Fibroblast of pulmonary artery (primary cell): ENCODE results near the gene CAMK4.

Experiments
- DNase-seq: peaks from one replicate; pipeline ENCODE4 v3.0.0-alpha.2; 2010; ENCODE audit warnings: low read depth
- H3K4me3 ChIP-seq: replicated peaks from 2 replicates; pipeline ENCODE4 v1.5.1; 2011; ENCODE audit warnings: low read depth, mild to moderate bottlenecking, control low read depth, low read length, moderate library complexity
- CTCF ChIP-seq: IDR thresholded peaks from 2 replicates; pipeline ENCODE4 v1.5.1; 2011; ENCODE audit warnings: mild to moderate bottlenecking, control low read depth, low read length, inconsistent platforms; ENCODE audit errors: missing control alignments

Gene CAMK4

GRCh38 chr5:111234125-111234524, 9.9 kb downstream of the CAMK4 start:
- H3K4me3 ChIP-seq = no peak overlapping the region
- no peak for DNase-seq
- no peak for TF ChIP-seq CTCF

GRCh38 chr5:111235635-111236034, 11.5 kb downstream of the CAMK4 start:
- no peak for DNase-seq
- no peak for TF ChIP-seq CTCF
- no peak overlapping the region for H3K4me3 ChIP-seq

- DNase-seq = no peak
- no peak overlapping the region for H3K4me3 ChIP-seq
- TF ChIP-seq CTCF = no peak
Measured at GRCh38 chr5:111236348-111236747, 12.2 kb downstream of the CAMK4 start.

- no peak overlapping the region for H3K4me3 ChIP-seq
- no peak for DNase-seq
- no peak for TF ChIP-seq CTCF
Measured at GRCh38 chr5:111236995-111237394, 12.8 kb downstream of the CAMK4 start.

DNA sequence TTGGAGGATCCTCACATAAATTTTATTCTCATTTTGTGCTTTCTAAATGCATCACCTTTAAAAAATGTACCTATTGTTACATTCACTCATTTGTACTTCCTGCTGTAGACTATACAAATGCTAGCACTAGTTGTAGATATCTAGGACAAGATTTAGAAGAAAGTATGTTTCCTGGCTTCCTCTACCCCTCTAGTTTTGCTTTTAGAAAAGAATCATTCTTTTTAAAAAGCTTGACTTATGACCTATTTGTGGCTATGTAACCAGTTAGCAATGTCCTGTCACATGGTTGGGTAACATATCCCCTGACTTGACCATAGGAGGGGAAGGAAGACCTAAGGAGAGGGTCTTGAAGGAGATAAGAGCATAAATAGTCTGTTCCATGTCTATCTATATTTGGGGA, 13.3 kb downstream of the CAMK4 start:
- no peak overlapping the region for H3K4me3 ChIP-seq
- DNase-seq = peak; percentile 37
- TF ChIP-seq CTCF = no peak

DNA sequence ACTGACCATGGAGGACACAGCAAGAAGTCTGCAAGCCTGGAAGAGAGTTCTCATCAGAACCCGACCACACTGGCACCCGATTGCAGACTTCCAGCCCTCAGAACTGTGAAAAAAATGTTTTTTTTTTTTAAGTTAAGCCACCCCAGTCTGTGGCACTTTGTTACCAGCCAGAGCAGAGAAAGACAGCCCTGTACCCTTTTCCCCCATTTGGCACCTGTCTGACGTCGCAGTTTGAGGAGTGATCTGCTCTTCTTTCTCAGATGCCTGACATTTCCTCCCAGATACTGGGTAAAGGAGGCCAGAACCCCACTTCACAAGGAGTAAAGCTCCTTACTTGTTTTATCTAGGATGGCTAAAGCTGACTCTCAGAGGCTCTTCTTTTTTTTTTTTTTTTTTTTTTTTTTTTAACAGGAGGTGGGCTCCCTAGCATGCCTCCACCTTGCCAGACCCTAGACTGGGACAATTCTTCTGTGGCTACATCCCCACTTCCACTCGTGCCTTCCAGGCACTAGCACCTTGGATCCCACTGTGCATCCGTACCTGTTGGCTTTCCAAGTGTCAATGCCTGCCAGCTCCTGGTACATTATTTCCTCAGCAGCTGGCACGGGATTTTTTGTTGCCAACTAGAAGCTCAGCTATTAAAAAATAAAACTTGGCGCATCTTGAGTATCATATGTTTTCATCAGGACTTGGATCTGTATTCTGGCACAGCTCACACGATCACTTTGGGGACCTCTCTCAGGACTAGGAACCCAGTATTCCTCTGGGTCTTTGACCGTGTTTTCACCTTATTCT, 14.4 kb downstream of the CAMK4 start:
- no peak for DNase-seq
- no peak for TF ChIP-seq CTCF
- no peak overlapping the region for H3K4me3 ChIP-seq

GRCh38 chr5:111241696-111242095, 17.5 kb downstream of the CAMK4 start:
- TF ChIP-seq CTCF = no peak
- H3K4me3 ChIP-seq = no peak overlapping the region

More at GRCh38 chr5:111241696-111242095, 17.5 kb downstream of the CAMK4 start:
- no peak for DNase-seq
